ENCODE measurements around the gene TMEM87B. TPM values are rescaled to one million over a fixed set of nuclear protein-coding genes. Genes with fewer than 3 reads are reported as not detected.
"Not testable (repeated sequence)": the region's sequence is repeated elsewhere in the genome, so short reads cannot be mapped to it uniquely, and the experiment has no call there.

The TMEM87B gene
- polyA plus RNA-seq, 1 donor: 37.5 TPM

DNA sequence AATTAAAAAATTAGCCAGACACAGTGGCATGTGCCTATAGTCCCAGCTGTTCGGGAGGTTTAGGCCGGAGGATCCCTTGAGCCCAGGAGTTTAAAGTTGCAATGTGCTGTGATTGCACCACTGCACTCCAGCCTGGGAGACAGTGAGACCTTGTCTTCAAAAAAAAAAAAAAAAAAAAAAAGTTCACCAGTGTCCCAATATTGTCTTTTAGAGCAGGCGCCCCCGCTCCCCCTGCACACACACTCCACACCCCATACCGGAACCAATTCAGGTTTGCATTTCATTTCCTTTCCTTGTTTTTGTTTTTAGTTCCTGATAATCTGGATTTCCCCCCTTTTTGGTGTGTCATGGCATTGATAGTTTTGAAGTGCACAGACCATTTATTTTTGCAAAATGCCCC lies 10.4 kb downstream of the TMEM87B start:
- DNase-seq: no peak
- H3K27ac ChIP-seq (ENCODE audit: low read length): no peak overlapping the region
- no peak overlapping the region for H3K4me3 ChIP-seq (ENCODE audit: low read length)
- peaks cover 65% of the 10 kb centered on the region for H3K36me3 ChIP-seq (ENCODE audit: control insufficient read depth, insufficient read depth, low read length)
- no peaks in the 10 kb centered on the region for H3K4me1 ChIP-seq (ENCODE audit: control insufficient read depth, insufficient read depth, low read length)
- no peaks in the 10 kb centered on the region for H3K9me3 ChIP-seq (ENCODE audit: control insufficient read depth, low read depth, low read length)
- WGBS (ENCODE audit: insufficient coverage, low lambda C conversion rate): no CpG with 5 or more reads among the region's 5 CpGs
- no peaks in the 10 kb centered on the region for H3K27me3 ChIP-seq (ENCODE audit: control insufficient read depth, insufficient read depth, low read length)

DNA sequence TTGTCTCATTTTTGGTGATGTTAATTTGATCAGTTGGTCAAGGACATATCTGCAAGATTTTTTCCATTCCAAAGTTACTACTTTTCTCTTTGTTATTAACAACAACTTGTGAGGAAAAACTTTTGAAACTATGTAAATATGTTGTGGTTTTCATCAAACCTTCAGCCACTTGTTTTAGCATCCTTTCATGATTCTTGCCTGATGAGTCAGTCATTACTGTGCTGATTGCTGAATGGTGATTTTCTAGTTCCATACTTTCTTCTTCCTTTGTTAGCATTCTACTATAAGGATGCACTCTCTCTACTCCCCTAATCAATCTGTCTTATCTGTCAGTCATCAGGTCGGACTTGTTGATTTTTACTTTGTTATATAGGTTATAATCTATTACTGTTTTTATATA lies 10.9 kb downstream of the TMEM87B start:
- H3K9me3 ChIP-seq (ENCODE audit: control insufficient read depth, low read depth, low read length): no peaks in the 10 kb centered on the region
- H3K27me3 ChIP-seq (ENCODE audit: control insufficient read depth, insufficient read depth, low read length): no peaks in the 10 kb centered on the region
- no peak for DNase-seq
- H3K27ac ChIP-seq (ENCODE audit: low read length): no peak overlapping the region
- H3K4me3 ChIP-seq (ENCODE audit: low read length): no peak overlapping the region
- H3K36me3 ChIP-seq (ENCODE audit: control insufficient read depth, insufficient read depth, low read length): peaks cover 65% of the 10 kb centered on the region
- no CpG with 5 or more reads among the region's 1 CpG for WGBS (ENCODE audit: insufficient coverage, low lambda C conversion rate)
- H3K4me1 ChIP-seq (ENCODE audit: control insufficient read depth, insufficient read depth, low read length): no peaks in the 10 kb centered on the region

DNA sequence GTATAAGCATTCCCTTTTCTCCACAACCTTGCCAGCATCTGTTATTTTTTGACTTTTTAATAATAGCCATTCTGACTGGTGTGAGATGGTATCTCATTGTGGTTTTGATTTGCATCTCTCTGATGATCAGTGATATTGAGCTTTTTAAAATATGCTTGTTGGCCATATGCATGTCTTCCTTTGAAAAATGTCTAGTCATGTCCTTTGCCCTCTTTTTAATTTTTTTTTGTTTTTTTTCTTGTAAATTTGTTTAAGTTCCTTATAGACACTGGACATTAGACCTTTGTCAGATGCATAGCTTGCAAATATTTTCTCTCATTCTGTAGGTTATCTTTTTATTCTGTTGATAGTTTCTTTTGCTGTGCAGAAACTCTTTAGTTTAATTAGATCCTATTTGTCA lies 14.7 kb downstream of the TMEM87B start:
- not testable (repeated sequence) for DNase-seq; H3K4me1 ChIP-seq (ENCODE audit: control insufficient read depth, insufficient read depth, low read length); H3K27me3 ChIP-seq (ENCODE audit: control insufficient read depth, insufficient read depth, low read length); H3K27ac ChIP-seq (ENCODE audit: low read length); H3K4me3 ChIP-seq (ENCODE audit: low read length); H3K9me3 ChIP-seq (ENCODE audit: control insufficient read depth, low read depth, low read length)
- peaks cover 42% of the 10 kb centered on the region for H3K36me3 ChIP-seq (ENCODE audit: control insufficient read depth, insufficient read depth, low read length)

DNA sequence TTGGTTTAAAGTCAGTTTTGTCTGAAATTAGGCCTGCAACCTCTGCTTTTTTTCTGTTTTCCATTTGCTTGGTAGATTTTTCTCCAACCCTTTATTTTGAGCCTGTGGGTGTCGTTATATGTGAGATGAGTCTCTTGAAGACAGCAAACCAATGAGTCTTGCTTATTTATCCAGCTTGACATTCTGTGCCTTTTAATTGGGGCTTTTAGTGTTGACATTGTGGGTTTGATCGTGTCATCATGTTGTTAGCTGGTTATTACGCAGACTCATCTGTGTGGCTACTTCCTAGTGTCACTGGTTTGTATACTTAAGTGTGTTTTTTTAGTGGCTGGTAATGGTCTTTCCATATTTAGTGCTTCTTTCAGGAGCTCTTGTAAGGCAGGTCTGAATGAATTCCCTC lies 18.8 kb downstream of the TMEM87B start:
- Histone ChIP-seq H3K4me1 (ENCODE audit: control insufficient read depth, insufficient read depth, low read length) (no peaks in the 10 kb centered on the region), H3K9me3 (ENCODE audit: control insufficient read depth, low read depth, low read length) (no peaks in the 10 kb centered on the region), H3K27me3 (ENCODE audit: control insufficient read depth, insufficient read depth, low read length) (no peaks in the 10 kb centered on the region), H3K27ac (ENCODE audit: low read length) (no peak overlapping the region), H3K4me3 (ENCODE audit: low read length) (no peak overlapping the region), H3K36me3 (ENCODE audit: control insufficient read depth, insufficient read depth, low read length) (peaks cover 36% of the 10 kb centered on the region)
- no peak for DNase-seq
- no CpG with 5 or more reads among the region's 3 CpGs for whole genome bisulfite sequencing (ENCODE audit: insufficient coverage, low lambda C conversion rate)

DNA sequence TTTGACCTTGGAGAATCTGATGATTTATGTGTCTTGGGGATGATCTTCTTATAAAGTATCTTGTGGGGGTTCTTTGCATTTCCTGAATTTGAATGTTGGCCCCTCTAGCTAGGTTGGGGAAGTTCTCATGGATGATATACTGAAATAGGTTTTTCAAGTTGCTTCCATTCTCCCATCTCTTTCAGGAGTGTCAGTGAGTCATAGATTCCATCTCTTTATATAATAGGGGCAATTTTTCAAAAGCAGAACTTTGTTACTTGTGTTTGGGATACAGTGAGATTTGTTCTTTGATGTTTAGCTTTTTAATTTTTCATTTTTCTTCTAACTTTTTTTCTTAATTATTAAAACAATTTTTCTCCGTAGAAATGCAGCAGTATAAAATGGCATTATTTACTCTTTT lies 19.4 kb downstream of the TMEM87B start:
- peaks cover 30% of the 10 kb centered on the region for H3K36me3 ChIP-seq (ENCODE audit: control insufficient read depth, insufficient read depth, low read length)
- 100% methylated on average over 1 of the region's 1 CpG for WGBS (ENCODE audit: insufficient coverage, low lambda C conversion rate)

DNA sequence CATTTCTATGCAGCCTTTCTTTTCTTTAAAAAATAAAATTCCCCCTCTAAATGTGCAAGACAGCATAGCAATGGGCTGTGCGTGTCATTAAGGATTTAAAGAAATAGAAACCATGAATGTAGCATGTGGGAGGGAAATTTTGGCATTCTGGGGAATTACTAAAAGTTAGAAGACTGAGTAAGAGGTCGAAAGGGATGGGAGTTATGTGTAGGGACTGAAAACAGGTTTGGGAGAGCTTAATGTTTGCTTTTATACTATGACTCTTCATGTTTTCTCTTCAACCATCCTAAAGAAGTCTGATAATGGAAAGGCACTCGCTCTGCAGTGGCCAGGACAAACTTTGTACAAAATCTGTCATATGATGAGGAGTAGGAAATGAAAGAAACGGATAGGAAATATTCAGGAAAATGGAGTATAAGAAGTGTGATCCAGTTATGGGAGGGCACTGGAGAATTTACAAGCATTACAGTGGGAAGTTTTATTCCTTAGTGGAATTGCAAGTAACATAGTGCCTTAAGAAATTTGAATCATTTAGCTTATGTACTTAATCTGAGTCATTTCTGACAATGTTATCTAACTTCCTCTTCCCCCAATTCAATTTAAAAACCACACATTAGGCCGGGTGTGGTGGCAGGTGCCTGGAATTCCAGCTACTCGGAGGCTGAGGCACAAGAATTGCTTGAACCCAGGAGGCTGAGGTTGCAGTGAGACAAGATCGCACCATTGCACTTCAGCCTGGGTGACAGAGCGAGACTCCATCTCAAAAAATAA lies 20.6 kb downstream of the TMEM87B start:
- Histone ChIP-seq H3K27ac (ENCODE audit: low read length) (no peak overlapping the region), H3K27me3 (ENCODE audit: control insufficient read depth, insufficient read depth, low read length) (no peaks in the 10 kb centered on the region), H3K9me3 (ENCODE audit: control insufficient read depth, low read depth, low read length) (no peaks in the 10 kb centered on the region), H3K4me3 (ENCODE audit: low read length) (no peak overlapping the region), H3K4me1 (ENCODE audit: control insufficient read depth, insufficient read depth, low read length) (no peaks in the 10 kb centered on the region), H3K36me3 (ENCODE audit: control insufficient read depth, insufficient read depth, low read length) (peaks cover 28% of the 10 kb centered on the region)
- 96% methylated on average over 4 of the region's 8 CpGs for WGBS (ENCODE audit: insufficient coverage, low lambda C conversion rate)
- DNase-seq: no peak

More for the DNA sequence above, 19.4 kb downstream of the TMEM87B start:
- Histone ChIP-seq H3K9me3 (ENCODE audit: control insufficient read depth, low read depth, low read length) (no peaks in the 10 kb centered on the region), H3K27me3 (ENCODE audit: control insufficient read depth, insufficient read depth, low read length) (no peaks in the 10 kb centered on the region), H3K27ac (ENCODE audit: low read length) (no peak overlapping the region), H3K4me1 (ENCODE audit: control insufficient read depth, insufficient read depth, low read length) (no peaks in the 10 kb centered on the region), H3K4me3 (ENCODE audit: low read length) (no peak overlapping the region)
- no peak for DNase-seq

DNA sequence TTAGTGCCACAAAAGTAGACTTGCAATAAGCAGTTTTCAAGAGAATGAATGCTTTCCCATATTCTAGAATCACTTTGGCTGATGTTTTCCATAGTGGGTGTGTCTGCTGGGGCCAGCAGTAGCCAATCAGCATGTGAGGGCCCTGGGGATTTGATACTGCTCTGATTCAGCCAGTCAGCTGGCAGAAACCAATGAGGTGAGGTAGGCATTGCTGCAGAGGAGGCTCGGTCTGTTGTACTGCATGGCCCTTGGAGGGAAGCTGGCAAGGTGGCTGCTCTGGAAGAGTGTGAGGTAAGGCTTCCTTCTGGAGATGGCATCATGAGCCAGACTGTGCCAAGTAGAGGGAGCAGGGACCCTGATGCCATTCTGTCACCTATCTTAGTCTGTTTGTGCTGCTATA lies 22.7 kb downstream of the TMEM87B start:
- Histone ChIP-seq H3K9me3 (ENCODE audit: control insufficient read depth, low read depth, low read length) (no peaks in the 10 kb centered on the region), H3K36me3 (ENCODE audit: control insufficient read depth, insufficient read depth, low read length) (peaks cover 45% of the 10 kb centered on the region), H3K27ac (ENCODE audit: low read length) (no peak overlapping the region), H3K27me3 (ENCODE audit: control insufficient read depth, insufficient read depth, low read length) (no peaks in the 10 kb centered on the region), H3K4me3 (ENCODE audit: low read length) (no peak overlapping the region), H3K4me1 (ENCODE audit: control insufficient read depth, insufficient read depth, low read length) (no peaks in the 10 kb centered on the region)
- no CpG with 5 or more reads among the region's 1 CpG for WGBS (ENCODE audit: insufficient coverage, low lambda C conversion rate)
- no peak for DNase-seq

DNA sequence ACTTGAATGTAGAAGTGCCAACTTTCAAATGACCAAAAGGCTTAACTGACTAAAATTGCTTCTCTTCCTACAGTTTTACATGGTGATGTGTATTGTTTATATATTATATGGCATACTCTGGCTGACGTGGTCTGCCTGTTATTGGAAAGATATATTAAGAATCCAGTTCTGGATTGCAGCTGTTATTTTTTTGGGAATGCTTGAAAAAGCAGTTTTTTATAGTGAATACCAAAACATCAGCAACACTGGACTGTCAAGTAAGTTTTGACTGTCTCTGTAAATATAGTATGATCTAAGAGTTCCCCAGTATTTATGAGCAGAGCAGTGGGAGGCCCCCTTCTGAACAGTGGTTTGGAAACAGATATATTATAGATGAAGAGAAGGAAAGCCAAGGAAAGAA lies 26.2 kb downstream of the TMEM87B start:
- no CpG with 5 or more reads among the region's 1 CpG for WGBS (ENCODE audit: insufficient coverage, low lambda C conversion rate)
- Histone ChIP-seq H3K4me3 (ENCODE audit: low read length) (no peak overlapping the region), H3K27ac (ENCODE audit: low read length) (no peak overlapping the region), H3K4me1 (ENCODE audit: control insufficient read depth, insufficient read depth, low read length) (no peaks in the 10 kb centered on the region), H3K9me3 (ENCODE audit: control insufficient read depth, low read depth, low read length) (no peaks in the 10 kb centered on the region), H3K36me3 (ENCODE audit: control insufficient read depth, insufficient read depth, low read length) (peaks cover 62% of the 10 kb centered on the region), H3K27me3 (ENCODE audit: control insufficient read depth, insufficient read depth, low read length) (no peaks in the 10 kb centered on the region)
- DNase-seq: no peak

DNA sequence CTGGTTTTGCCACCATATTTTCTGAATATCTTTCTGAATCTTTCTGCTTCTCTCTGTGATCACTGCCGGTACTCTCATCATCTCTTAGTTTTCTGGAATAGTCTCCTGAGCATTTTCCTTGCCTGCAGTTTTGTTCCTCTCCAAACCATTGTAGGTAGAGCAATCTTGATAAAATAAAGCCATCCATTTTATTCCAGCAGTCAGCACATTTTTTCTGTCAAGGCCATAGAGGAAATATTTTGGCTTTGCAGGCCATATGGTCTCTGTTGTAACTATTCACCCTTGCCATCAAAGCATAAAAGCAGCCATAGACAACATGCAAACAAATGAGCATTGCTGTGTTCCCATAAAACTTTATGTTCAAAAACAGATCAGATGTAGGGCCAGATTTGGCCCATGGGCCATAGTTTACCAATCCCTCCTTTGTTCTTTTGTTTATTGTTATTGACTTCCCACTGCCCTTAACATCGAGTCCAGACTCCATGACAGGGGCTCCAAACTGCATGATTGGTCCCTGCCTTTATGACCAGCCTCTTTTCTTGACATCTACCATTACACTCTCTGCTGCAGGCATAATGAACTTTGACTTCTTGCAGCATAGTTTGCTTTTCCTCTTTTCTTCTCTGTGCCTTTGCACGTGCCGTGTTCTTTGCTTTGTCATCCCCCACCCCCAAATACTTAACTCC lies 29.8 kb downstream of the TMEM87B start:
- Histone ChIP-seq H3K27ac (ENCODE audit: low read length) (no peak overlapping the region), H3K36me3 (ENCODE audit: control insufficient read depth, insufficient read depth, low read length) (peaks cover 80% of the 10 kb centered on the region), H3K4me1 (ENCODE audit: control insufficient read depth, insufficient read depth, low read length) (no peaks in the 10 kb centered on the region), H3K4me3 (ENCODE audit: low read length) (no peak overlapping the region), H3K9me3 (ENCODE audit: control insufficient read depth, low read depth, low read length) (no peaks in the 10 kb centered on the region), H3K27me3 (ENCODE audit: control insufficient read depth, insufficient read depth, low read length) (no peaks in the 10 kb centered on the region)
- 62% methylated on average over 3 of the region's 4 CpGs for WGBS (ENCODE audit: insufficient coverage, low lambda C conversion rate)
- no peak for DNase-seq

DNA sequence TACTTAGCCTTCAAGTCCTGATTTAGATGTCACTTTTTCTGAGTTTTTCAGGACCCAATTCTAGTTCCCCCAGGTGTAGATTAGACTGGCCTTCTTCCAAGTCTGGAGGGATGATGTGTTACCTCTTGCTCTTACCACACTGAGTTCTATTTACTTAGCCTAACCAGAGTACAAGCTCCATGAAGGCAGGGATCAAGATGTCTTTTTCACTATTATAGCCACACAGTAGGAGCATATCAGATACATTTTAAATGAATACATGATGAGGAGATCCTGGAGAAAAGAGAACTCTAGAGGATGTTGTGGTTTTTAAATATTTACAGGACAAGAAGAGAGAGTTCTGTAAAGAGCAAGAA lies 30.3 kb downstream of the TMEM87B start:
- H3K4me1 ChIP-seq (ENCODE audit: control insufficient read depth, insufficient read depth, low read length): no peaks in the 10 kb centered on the region
- no peak for DNase-seq
- peaks cover 85% of the 10 kb centered on the region for H3K36me3 ChIP-seq (ENCODE audit: control insufficient read depth, insufficient read depth, low read length)
- no peaks in the 10 kb centered on the region for H3K27me3 ChIP-seq (ENCODE audit: control insufficient read depth, insufficient read depth, low read length)
- no peak overlapping the region for H3K4me3 ChIP-seq (ENCODE audit: low read length)
- no peaks in the 10 kb centered on the region for H3K9me3 ChIP-seq (ENCODE audit: control insufficient read depth, low read depth, low read length)
- H3K27ac ChIP-seq (ENCODE audit: low read length): no peak overlapping the region
